GM21515 (cell line): ENCODE data around the gene KLHL29.
A peak's percentile ranks its signal among the peaks of the same experiment; 100 is the strongest.

Experiments
- ATAC-seq: cut with Tn5 transposase; IDR thresholded peaks from one replicate; pipeline ENCODE4 v1.9.1; 2021; ENCODE audit not compliant: unreplicated experiment

KLHL29 gene

DNA sequence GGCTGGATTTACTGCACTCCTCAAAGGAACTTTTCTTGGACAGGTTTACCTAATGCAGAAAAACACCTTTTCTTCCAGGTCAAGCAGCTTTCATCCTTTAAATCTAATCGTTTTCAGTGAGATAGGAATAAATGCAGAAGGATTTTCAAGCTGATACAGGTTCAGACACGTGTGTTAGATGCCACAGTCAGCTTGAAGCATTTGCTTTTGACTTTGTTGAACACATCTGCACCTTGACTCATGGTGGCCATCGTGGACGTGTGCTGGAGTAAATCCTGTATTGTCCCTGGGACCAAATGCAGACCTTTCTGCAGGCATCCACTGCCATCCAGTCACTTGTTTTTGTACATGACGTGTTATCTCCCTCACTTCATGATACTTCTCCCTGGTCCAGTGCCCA lies 61.9 kb downstream of the KLHL29 start:
- ATAC-seq: no peak

DNA sequence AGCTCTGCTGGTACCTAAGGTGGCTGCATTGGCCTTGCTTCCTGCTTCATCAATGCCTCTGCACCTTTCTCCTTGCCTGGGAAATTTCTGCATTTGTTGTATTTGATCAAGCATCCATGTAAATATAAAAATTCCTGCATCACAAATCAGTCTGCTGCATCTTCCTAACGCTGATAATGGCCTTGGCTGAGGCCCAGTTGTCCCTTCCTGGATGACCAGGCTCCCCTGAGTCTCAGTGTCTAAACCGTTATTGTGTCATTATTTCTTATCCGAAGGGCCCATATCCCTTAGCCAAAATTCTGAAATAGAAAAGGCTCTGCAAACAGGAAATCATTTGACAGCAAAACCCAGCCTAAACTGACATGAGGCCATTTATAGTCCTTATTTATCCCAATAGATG lies 62.4 kb downstream of the KLHL29 start:
- ATAC-seq: no peak

DNA sequence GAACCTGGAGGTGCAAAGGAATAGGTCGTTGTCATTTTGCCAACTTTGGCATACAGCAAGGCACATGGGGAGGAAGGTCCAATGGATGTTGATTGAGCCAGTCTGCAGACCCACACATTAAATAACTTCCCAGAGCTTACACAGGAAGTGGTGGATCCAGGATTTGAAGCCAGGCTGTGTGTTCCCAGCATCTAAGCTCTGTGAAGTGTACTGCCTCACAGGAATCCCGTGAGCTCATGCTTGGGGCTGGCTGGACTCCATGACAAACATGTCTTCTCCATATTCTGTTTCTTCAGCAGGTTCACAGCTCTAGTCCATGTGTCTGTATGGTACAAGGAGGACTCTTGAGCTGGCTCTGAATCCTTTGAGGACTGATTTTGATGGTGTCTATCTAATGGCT lies 63.9 kb downstream of the KLHL29 start:
- ATAC-seq: no peak

DNA sequence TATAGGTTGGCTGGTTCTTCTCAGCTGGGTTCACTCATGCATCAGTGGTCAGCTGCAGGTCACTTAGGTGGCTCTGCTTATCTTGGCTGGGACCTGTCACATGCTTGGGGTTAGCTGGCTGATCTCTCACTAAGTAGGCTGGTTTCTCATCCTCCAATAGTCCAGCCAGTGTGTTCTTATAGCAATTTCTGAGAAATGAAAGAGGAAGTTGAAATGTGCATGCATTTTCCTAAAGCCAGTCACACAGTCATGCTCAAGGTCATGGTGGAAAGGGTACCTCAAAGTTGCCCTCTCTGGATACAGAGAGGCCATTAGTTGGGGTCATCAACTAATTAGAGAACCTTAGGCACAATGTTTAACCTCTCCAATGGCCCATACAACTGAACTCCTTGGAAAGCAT lies 64.4 kb downstream of the KLHL29 start:
- peak; percentile 76 for ATAC-seq

DNA sequence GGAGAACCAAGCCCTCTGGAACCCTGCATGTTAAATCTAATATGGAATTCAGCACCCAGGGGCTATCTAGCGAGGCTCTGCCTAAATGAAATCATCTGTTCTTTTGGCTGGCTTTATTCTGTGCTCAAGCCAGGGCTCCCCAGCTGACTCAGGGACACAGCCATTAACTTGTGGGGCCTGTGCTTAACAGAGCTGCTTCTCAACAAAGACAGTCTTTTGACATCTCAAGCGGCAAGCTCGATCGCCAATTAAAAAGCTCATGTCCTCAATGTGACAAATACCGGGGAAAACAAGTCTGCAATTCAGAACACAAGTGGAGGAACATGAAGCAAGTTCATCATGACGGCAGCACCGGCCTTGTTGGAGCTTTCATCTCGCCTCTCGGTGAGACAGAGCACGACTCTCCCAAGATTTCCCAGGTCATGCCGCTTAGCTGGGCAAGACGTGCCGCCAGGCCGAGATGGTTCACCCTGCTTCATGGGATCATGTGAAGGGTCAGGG lies 64.9 kb downstream of the KLHL29 start:
- ATAC-seq: no peak

DNA sequence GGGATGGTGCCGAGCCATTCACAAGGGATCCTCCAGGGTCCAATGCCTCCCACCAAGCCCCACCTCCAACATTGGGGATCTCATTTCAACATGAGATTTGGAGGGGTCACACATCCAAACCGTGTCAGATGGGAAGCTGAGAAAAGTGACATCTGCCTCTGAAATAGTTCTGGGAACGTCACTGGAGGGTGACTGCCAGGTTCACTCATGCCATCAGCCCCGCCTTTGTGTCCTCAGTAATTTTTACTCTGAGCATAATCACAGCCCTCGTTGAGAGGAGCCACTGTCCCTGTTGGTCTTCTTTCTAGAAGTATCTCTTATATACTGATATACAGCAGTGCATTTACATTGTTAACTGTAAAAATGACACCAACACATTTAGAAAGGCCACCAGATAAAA lies 67.4 kb downstream of the KLHL29 start:
- no peak for ATAC-seq

DNA sequence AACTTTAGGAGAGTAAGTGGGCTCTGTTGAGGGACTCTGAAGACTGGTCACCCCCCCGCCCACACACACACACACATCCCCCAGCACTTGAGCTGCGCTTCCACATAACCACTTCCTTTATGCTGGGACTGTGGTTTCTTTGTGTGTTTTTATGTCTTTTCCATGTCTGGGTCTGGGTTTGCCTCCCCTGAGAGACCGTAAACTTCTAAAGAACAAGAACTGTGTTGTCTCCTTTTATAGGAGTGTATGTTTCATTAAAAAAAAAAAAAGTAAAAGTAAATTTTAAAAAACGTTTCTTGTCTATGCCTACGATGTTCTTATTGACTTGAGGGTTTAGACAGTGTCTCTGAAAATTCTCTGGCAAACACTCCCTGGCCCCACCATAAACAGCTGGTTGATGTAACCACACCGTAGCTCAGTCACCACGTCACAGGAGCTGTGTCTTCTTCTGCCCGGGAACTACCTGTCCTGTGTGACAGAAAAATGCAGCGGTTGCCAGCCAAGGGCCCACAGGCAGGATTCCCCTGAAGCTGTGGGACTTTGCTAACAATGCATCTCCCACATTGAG lies 68.0 kb downstream of the KLHL29 start:
- peak; percentile 51 for ATAC-seq

DNA sequence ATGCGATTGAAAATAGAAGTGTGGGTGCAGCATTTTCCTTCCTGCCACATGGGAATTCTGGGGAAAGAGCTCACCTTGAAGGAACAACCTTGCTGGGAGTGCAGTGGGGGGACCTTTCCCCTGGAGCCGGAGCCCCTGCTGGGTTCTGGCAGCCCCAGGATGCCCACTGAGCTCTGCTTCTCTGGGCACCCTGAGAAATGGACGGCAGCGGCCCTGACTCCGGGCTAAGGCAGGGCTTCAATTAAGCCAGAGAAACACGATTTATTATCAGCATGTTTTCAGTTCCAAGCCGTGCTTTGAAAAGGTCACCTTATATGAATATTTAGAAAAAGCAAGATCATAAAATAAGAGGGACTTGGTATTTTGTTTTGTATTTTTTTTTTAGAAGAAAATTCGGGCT lies 68.5 kb downstream of the KLHL29 start:
- no peak for ATAC-seq

DNA sequence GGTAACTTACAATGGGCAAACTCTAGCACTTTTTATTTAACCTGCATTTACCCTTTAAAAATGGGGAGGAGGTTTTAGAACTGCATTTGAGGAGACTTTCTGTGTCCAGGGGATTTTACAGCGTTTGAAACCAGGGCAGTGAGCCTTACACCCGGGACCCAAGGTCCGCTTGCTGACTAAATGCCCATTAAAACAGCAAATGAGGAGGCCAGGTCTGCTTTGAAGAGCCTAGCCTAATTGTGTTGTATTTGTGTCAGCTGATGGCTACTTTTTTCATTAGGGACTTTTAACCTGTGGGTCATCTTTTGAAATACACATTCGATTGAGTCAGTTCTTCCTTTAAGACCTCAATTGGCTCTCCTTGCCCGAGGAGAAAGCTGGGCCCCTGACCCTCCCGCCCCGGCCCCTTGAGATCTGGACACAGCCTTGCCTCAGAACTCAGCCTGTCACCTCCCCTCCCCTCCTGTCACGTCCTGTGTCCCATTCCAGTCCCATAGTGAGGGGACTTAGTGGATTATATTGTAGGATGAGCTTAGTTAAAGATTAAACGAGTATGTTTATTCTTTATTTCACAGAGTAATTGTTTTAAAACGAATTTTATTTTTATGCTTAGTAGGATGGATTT lies 69.0 kb downstream of the KLHL29 start:
- no peak for ATAC-seq

DNA sequence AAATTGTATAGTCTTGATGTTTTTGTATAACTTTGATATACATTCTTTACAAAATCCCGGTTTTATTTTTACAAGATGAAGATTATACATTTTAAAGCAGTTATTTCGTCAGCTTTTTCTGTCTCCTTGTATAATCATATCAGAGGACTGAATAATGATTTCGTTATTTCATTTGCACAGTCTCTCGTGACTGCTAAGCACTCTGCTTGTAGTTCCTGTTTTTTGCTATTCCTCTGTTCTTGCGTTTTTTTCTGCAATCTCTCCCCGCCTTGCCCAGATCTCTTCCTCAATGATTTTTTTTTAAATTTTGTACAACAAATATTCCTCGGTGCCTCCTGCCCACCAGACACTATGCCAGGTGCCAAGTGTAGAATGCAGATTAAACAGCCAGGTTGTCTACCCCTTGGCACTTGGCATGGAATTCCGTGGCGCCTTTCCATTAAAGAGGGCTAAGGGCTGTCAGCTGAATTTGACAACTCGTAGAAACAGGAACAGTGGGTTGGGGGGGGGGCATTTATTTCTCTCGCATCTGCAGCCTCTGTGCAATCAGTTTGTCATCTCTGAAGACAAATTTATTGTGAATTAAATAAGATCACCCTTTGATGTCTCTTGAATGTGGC lies 69.6 kb downstream of the KLHL29 start:
- ATAC-seq: no peak

DNA sequence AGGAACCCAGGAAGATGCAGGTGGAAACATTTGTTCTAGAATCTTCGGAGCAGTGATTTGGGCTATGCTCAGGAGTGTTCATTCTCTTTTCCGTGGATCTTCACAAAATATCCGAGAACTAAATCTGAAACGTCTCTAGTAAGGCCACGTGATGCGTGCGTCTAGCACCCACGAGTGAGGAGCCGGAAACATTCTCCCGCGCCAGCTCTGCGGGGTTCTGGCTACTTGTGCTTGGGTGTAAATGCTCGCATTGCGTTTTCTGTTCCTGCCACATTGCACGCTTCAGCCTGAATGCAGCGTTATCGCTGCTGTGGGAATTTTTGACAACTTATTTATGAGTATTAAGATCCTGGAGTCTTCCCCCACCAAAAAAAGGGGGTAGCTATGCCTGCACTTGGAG lies 71.4 kb downstream of the KLHL29 start:
- no peak for ATAC-seq

DNA sequence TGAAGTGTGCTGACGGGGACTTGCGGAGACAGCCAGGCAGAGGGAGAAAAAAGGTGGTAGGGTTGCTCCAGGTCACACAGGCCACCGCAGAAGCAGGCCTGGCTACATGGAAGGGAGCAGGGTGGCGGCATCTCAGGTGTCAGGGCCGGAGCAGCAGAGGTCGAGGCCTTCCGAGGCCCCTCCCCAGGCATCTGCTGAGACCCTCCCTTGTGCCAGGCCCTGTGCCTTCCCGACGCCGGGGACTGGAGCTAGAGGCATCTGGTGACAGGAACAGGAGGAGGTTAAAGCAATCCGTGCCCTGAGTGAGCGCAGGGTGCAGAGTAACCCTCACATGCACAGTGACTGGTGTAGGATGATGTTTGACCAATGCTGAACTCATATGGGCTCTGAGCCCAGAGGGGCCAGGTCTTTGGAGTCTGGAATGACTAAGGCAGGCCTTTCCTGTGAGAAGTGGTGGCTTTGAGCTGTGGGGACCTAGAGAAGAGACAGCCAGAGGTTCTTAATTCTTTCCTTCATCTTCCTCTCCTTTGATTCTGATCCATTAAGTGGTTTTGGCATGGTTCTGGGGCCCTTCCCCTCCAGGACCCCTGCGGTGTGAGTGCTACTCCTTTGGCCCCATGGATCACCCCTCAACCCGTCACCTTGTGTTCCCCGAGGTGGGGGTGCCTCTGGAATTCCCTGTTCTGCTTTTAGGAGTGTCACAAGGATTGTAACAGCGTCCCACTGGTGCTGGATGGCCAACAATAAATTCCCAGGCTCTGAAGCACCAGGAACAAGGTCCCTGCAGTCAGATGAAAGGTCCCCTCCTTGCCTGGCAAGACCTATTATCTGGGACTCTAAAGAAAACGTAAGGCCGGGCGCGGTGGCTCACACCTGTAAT lies 72.1 kb downstream of the KLHL29 start:
- no peak for ATAC-seq

DNA sequence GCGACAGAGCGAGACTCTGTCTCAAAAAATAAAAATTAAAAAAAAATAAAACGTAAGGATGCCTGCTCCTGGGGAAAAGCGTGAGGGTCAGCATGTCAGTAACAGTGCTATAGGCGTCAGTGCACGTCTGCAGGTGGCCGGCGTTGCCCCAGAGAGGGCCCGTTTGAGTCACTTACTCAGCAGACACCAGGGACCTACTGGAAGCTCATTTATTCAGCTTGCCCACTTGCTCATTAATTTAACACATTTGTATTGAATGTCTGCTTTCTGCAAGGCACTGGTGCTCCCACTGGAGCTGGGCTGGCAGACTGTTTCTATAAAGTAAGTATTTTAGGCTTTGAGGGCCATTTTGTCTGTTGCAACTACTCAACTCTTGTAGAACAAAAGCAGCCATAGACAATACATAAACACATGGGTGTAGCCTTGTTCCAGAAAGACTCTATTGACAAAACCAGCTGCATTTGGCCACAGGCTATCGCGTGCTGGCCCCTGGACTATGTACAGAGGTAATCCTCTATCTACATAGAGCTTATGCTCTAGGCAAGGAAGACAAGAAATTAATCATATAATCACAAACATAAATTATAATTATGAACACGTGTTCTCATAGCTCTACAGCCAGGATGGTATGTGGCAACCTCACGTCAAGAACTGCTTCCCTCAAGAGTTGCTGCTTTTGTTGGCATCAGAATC lies 73.2 kb downstream of the KLHL29 start:
- ATAC-seq: no peak

DNA sequence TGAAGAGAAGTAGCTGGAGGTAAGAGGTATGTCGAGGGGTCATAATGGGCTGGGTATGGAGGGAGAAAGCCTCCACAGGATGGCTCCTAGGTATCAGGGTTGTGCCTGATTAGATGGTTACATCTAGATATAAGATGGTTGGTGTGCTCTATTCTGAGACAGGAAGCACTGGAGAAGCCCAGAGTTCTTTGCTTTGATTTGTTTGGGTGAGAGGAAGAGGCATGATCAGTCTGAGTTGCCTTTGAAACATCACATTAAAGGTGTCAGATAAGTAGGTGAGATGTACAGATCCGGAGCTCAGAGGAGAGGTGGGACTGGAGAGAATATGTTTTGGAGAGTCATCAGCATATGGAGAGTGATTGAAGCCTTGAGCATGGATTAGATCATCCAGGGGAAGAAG lies 74.1 kb downstream of the KLHL29 start:
- no peak for ATAC-seq

DNA sequence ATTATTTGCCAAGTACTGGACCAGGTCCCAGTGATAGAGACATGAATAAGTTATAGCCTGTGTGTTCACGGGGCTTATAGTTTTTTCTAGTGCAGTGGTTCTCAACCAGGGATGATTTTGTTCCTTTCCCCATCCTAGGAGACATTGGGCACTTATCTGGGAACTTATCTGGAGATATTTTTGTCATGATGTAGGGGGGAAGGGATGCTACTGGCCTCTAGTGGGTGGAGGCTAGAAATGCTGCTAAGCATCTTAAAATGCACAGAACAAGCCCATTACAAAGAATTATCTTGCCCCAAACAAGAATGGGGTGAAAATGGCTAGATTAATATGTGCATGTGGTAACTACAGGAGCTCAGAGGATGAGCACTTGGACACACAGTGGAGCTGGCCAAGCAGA lies 75.2 kb downstream of the KLHL29 start:
- no peak for ATAC-seq

DNA sequence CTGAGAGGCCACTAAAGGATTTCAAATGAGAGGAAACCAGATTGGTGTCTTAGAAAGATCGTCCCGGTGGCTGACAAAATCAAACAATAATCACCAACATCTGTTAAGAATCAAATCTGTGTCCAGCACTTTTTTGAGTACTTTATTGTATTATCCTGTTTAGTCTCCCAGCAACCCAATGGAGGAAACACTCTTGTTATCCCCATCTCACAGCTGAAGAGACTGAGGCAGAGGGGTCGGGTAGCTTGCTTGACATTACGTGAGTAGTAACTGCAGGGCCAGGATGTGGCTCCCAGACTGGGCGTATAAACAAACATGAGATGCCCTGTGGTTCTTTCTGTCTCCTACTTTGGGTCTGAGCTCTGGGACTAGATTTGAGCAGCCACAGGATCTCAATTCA lies 76.0 kb downstream of the KLHL29 start:
- no peak for ATAC-seq

DNA sequence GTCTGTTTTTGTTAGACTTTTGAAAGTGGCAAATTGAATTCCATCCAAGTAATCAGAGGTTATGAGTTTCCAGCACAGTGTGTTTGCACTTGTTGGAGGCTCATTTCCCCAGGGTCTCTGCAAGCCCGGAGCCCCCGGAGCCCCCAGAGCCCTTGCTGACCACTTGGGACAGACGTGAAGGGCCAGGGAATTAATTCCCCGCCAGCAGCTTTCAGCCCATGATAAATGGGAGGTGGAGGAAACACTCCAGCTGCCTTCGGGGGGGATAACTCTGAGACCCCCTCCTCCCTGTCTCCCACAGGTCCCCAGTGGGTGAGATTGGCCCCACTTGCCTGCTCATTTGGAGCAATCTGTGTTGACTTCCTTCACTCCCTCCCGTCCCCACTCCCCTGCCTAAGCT lies 79.2 kb downstream of the KLHL29 start:
- ATAC-seq: no peak

DNA sequence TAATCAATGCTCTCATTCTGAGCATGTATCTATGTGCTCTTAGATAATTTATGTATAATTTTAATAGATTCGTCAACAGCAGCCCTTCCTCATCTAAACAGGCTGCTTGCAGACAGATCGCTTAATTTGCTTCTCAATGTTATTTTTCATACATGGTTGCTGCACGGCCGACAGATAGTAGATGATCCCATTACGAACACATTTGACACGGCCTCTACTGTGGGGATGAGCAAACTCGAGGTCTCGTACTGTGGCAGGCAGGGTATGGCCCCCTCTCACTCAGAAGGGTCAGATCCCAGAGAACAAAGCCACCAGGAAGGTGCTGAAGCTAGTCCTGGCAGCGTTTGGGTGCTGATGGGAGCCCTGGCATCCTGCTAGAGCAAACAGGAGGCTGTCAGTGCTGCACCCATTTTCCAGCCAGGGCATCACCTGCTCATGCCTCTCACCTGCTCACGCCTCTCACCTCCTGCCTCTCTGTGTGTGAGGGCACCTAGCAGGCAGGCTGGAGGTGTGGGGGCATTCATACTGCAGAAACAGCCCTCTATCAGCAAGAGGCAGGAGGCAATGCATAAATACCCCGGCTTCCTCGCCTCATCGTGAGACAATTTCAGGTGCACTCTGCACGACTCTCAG lies 80.0 kb downstream of the KLHL29 start:
- ATAC-seq: no peak

DNA sequence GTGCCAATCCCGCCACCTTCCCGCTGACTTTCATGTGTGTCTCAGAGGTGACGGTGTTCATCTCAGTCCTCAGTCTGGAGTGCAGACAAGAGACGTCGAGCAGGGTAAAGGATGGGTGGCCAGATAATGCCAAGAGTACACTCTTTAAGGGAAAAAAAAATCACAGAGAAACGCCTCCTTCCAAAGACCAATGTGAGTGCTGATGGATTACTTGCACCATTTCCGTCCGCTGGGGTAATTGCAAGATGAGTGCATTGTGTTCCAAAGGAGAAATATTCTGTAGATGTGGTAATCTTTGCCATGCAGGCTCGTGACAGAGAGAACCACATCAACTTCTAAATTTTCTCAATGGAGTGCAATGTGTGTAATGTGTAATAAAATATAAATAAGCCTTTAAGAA lies 81.0 kb downstream of the KLHL29 start:
- no peak for ATAC-seq

DNA sequence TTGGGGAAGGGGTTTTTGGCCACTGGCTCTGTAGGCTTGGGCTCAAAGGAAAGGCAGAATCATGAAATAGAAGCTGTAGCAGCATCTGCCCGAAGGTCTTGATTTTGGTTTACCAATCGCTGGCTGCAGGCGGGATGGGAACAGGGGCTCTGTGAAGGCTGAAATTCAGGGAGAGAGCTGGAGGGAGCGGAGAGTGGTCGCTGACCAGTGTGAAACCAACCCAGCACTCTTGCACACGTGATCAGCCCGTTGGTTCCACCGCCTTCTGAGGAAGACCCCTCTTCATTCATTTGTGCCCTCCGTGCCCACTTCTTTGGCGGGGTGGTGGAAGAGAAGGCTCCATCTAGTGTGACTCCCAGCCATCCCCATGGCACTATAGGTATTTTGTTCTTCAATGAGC lies 82.6 kb downstream of the KLHL29 start:
- no peak for ATAC-seq
